HAP-1 (cell line): ENCODE data around the gene MLEC.

ENCODE experiments used
- DNase-seq, 2 experiments: peaks; one replicate each; pipeline ENCODE4 v3.0.0-alpha.2; 2016 to 2020; ENCODE audit warnings: low spot score in 2 of 2
- H3K27me3 ChIP-seq: fragments of 250-450 bp; sonication (Bioruptor Pico); 2 replicates; pipeline ENCODE4 v1.5.1; 2020; ENCODE audit warnings: low read depth, mild to moderate bottlenecking, moderate library complexity
- H3K36me3 ChIP-seq: fragments of 250-450 bp; sonication (Bioruptor Pico); replicated peaks from 2 replicates; pipeline ENCODE4 v1.5.1; 2020; ENCODE audit warnings: mild to moderate bottlenecking
- H3K4me1 ChIP-seq: fragments of 250-450 bp; sonication (Bioruptor Pico); 2 replicates; pipeline ENCODE4 v1.5.1; 2020; ENCODE audit warnings: mild to moderate bottlenecking
- H3K4me3 ChIP-seq: fragments of 250-450 bp; sonication (Bioruptor Pico); 2 replicates; pipeline ENCODE4 v1.5.1; 2020; ENCODE audit warnings: mild to moderate bottlenecking, moderate library complexity
- H3K9me3 ChIP-seq: fragments of 250-450 bp; sonication (Bioruptor Pico); 2 replicates; pipeline ENCODE4 v1.5.1; 2020; ENCODE audit warnings: mild to moderate bottlenecking, moderate library complexity
- in situ Hi-C: fragments of 300-500 bp; cut with MboI; formaldehyde crosslinking; loops from 3 replicates; pipeline ENCODE4 v1.14.3; 2020; ENCODE audit warnings: low sequenced_read_pairs, inconsistent platforms, mixed read lengths

The MLEC gene

DNA sequence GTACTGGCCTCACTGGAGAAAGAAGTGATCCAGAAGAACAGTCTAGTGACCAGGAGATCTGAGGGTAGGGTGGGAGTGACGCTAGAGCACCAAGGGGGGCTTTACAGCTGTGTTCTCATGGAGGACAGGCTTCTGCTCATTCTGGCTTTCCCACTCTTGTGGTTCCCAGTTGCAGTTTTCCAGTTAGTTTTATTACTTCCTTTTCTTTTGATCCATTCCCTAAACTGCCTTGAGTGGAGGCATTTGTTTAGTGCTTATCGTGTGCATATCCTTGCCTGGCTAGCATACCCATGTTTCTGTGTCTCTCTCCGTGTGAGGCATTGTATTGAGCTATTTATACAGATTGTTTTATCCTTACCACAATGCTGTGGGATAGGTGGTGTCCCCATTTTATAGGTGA lies 4.0 kb downstream of the MLEC start:
- peaks cover 21% of the 10 kb centered on the region for H3K36me3 ChIP-seq
- DNase-seq = no peak
- no peak overlapping the region for H3K4me3 ChIP-seq
- H3K27me3 ChIP-seq = no peaks in the 10 kb centered on the region
- H3K4me1 ChIP-seq = peaks cover 21% of the 10 kb centered on the region
- in situ Hi-C loops = no loop called here
- no peaks in the 10 kb centered on the region for H3K9me3 ChIP-seq

DNA sequence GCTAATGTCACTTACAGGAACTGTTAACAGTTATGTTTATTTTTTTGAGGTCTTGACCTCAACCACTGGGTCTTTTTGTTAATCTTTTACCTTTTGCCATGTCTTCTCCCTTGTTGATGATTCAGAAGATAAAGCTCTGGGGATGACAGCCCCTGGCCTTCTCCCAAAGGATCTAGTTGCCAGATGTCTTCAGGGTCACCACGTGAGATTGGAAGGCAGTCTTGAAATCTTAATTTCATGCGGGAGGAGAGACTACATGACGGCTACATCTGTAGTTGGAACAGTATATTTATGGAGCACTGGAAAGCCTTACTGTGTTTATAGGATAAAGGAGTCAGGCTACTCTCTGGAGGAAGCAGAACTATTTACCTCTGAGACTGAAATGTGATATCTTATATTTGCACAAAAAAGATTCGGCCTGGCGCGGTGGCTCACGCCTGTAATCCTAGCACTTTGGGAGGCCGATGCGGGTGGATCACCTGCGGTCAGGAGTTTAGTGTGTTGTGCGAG lies 5.6 kb downstream of the MLEC start:
- in situ Hi-C loops = no loop called here
- Histone ChIP-seq H3K27me3 (no peaks in the 10 kb centered on the region), H3K4me3 (no peak overlapping the region), H3K9me3 (no peaks in the 10 kb centered on the region), H3K36me3 (peaks cover 37% of the 10 kb centered on the region), H3K4me1 (peaks cover 21% of the 10 kb centered on the region)
- DNase-seq = no peak

- in situ Hi-C loops = no loop called here
- peaks cover 50% of the 10 kb centered on the region for H3K36me3 ChIP-seq
Observed at GRCh38 chr12:120693848-120694247, 6.9 kb downstream of the MLEC start.

DNA sequence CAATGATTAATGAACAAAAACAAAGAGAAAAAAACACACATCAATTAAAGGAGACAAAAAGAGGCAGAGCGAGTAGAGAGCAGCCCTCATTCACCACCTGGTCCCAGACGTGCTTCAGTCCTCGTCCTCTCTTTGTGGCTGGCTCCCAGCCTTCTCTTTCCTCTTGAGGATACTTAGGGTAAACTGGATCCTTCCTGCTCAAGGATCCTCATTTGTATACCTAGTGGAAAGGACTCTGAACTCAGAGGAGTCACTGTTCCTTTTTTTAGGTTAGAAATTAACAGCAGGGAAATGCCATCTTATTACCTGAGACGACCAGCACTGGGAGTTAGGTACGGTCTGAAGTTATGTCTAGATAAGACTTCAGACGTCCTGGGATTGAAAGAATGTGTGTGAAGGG lies 9.7 kb downstream of the MLEC start:
- H3K36me3 ChIP-seq = peaks cover 73% of the 10 kb centered on the region
- H3K27me3 ChIP-seq = no peaks in the 10 kb centered on the region
- DNase-seq = no peak
- H3K4me1 ChIP-seq = peaks cover 7% of the 10 kb centered on the region
- in situ Hi-C loops = no loop called here
- no peaks in the 10 kb centered on the region for H3K9me3 ChIP-seq
- no peak overlapping the region for H3K4me3 ChIP-seq

More at GRCh38 chr12:120693848-120694247, 6.9 kb downstream of the MLEC start:
- Histone ChIP-seq H3K4me3 (no peak overlapping the region), H3K4me1 (peaks cover 21% of the 10 kb centered on the region), H3K27me3 (no peaks in the 10 kb centered on the region), H3K9me3 (no peaks in the 10 kb centered on the region)
- DNase-seq = peak; percentile 45 to 60

DNA sequence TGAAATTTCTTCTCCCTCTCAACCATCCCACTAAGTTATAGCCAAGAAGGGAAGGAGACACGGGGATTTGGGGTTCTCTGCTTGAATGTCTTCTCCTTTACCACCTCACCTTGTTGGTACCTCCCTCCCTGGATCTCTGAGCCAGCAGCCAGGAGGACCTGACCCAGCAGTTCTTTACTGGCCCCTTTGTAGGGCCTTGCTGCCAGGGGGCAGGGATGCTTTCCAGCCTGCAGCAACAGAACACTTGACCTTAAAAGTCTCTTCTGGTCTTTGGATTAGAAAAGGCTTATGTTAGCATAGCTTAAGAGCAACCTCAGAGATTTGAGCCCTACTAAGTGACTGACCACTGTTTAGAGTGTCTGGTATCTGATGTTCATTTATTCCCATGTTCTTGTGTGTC lies 10.4 kb downstream of the MLEC start:
- H3K4me3 ChIP-seq = no peak overlapping the region
- DNase-seq = no peak
- no peaks in the 10 kb centered on the region for H3K9me3 ChIP-seq
- H3K27me3 ChIP-seq = no peaks in the 10 kb centered on the region
- in situ Hi-C loops = no loop called here
- peaks cover 80% of the 10 kb centered on the region for H3K36me3 ChIP-seq
- H3K4me1 ChIP-seq = peaks cover 7% of the 10 kb centered on the region

GRCh38 chr12:120698665-120699064 lies 11.7 kb downstream of the MLEC start:
- no peaks in the 10 kb centered on the region; the same call in none of the 2 replicates for H3K4me1 ChIP-seq
- in situ Hi-C loops = no loop called here
- no peaks in the 10 kb centered on the region for H3K9me3 ChIP-seq
- H3K27me3 ChIP-seq = no peaks in the 10 kb centered on the region
- DNase-seq = no peak
- H3K4me3 ChIP-seq = no peak overlapping the region
- H3K36me3 ChIP-seq = peaks cover 90% of the 10 kb centered on the region

- Histone ChIP-seq H3K9me3 (no peaks in the 10 kb centered on the region), H3K27me3 (no peaks in the 10 kb centered on the region), H3K4me1 (no peaks in the 10 kb centered on the region), H3K36me3 (peaks cover 83% of the 10 kb centered on the region), H3K4me3 (no peak overlapping the region)
- DNase-seq = no peak
- in situ Hi-C loops = no loop called here
Observed at GRCh38 chr12:120699553-120699952, 12.6 kb downstream of the MLEC start.

GRCh38 chr12:120700886-120701285 lies 13.9 kb downstream of the MLEC start:
- DNase-seq = no peak
- Histone ChIP-seq H3K4me1 (no peaks in the 10 kb centered on the region), H3K27me3 (no peaks in the 10 kb centered on the region), H3K4me3 (no peak overlapping the region), H3K9me3 (no peaks in the 10 kb centered on the region), H3K36me3 (peaks cover 69% of the 10 kb centered on the region)
- in situ Hi-C loops = no loop called here

DNA sequence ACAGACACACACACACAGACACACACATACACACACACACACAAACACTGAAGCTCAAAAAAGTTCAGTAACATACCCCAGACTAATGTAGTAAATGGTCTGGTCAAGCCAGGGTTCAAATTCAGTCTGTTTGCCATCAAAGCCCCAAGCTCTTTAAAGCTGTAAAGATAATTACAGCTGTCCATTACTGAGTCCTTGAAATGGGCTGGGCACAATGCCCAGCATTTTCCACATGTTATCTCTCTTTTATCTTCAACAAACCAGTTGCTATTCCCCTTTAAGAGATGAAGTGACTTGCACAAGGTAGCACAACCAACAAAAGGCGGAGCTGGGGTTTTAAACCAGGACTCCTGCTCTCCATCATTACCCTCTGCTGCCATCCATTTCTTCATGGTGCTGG lies 15.7 kb downstream of the MLEC start:
- Histone ChIP-seq H3K4me1 (no peaks in the 10 kb centered on the region), H3K4me3 (no peak overlapping the region), H3K9me3 (no peaks in the 10 kb centered on the region), H3K36me3 (peaks cover 52% of the 10 kb centered on the region), H3K27me3 (no peaks in the 10 kb centered on the region)
- no peak for DNase-seq
- in situ Hi-C loops = no loop called here

DNA sequence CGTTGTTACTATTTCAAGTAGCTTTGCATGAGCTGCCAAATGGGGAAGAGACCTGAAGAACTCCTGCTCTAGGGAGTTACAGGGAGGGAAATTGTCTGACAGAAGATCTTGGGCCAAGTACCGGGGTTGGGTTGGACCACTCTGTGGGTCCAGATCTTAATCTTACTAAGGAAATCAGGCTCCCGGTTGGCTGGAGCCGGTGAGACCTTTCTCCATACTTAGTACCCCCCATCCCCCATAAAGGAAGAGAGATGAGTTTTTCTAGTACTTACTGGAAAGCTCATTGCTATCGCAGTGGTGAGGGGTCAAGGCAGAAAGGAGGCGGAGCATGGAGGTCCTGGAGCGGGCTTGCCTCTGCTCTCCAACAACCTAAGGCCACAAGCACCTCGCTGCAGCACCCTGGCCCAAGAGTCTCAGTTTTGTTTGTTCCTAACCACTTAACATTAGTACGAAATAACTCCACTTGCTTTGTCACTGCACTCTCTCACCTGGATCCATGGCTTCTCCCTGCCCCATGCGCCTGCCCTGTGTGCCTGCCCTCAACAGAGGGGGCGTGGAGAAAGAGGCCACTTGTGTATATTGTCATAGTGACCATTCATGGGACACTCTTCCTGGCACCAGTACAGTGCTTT lies 16.5 kb downstream of the MLEC start:
- H3K9me3 ChIP-seq = no peaks in the 10 kb centered on the region
- in situ Hi-C loops = no loop called here
- no peak for DNase-seq
- no peak overlapping the region for H3K4me3 ChIP-seq
- H3K27me3 ChIP-seq = no peaks in the 10 kb centered on the region
- no peaks in the 10 kb centered on the region for H3K4me1 ChIP-seq
- peaks cover 44% of the 10 kb centered on the region for H3K36me3 ChIP-seq

DNA sequence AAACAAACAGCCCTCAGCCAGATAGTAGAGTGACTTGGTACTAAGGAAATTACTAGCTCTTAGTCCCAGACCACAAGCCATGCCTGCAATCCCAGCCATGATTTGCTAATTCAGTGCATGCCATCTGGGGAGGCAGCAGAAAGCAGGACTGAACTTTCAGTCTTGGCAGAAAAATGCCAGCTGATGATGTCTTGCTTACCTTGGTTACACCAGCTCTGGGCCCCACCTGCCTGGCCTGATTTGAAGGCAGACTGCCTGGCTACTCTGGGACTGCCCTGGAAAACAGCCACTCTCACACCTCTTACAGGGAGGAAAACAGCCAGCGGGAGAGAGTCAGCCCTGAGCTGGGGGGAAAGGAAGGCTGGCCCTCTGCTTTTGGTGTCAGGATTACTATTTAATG lies 18.7 kb downstream of the MLEC start:
- Histone ChIP-seq H3K36me3 (peaks cover 26% of the 10 kb centered on the region), H3K4me1 (peaks cover 3% of the 10 kb centered on the region), H3K9me3 (no peaks in the 10 kb centered on the region), H3K4me3 (no peak overlapping the region), H3K27me3 (no peaks in the 10 kb centered on the region)
- DNase-seq = no peak
- in situ Hi-C loops = no loop called here

DNA sequence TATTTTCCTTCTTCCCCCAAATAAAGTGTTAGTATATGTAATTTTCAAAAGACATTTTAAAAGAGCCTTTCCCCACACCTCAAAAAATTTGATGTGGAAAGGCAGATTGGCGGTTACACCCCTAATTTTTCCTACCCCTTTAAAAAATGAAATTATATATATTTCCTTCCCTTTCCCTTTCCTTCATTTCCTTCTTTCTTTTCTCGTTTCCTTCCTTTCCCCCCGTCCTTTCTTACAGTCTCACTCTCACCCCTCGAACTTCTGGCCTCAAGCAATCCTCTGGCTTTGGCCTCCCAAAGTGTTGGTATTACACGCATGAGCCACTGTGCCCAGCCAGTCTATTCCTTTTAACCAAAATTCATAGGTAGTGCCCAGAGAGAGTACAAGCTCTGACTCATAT lies 19.1 kb downstream of the MLEC start:
- in situ Hi-C loops = no loop called here

GRCh38 chr12:120708651-120709050 lies 21.7 kb downstream of the MLEC start:
- H3K4me1 ChIP-seq = peaks cover 9% of the 10 kb centered on the region
- in situ Hi-C loops = no loop called here
- no peak for DNase-seq
- H3K27me3 ChIP-seq = no peaks in the 10 kb centered on the region
- H3K36me3 ChIP-seq = peaks cover 4% of the 10 kb centered on the region
- no peaks in the 10 kb centered on the region for H3K9me3 ChIP-seq
- H3K4me3 ChIP-seq = no peak overlapping the region

More for the DNA sequence above, 19.1 kb downstream of the MLEC start:
- Histone ChIP-seq H3K9me3 (no peaks in the 10 kb centered on the region), H3K36me3 (peaks cover 22% of the 10 kb centered on the region), H3K27me3 (no peaks in the 10 kb centered on the region), H3K4me1 (peaks cover 3% of the 10 kb centered on the region), H3K4me3 (no peak overlapping the region)
- DNase-seq = no peak

DNA sequence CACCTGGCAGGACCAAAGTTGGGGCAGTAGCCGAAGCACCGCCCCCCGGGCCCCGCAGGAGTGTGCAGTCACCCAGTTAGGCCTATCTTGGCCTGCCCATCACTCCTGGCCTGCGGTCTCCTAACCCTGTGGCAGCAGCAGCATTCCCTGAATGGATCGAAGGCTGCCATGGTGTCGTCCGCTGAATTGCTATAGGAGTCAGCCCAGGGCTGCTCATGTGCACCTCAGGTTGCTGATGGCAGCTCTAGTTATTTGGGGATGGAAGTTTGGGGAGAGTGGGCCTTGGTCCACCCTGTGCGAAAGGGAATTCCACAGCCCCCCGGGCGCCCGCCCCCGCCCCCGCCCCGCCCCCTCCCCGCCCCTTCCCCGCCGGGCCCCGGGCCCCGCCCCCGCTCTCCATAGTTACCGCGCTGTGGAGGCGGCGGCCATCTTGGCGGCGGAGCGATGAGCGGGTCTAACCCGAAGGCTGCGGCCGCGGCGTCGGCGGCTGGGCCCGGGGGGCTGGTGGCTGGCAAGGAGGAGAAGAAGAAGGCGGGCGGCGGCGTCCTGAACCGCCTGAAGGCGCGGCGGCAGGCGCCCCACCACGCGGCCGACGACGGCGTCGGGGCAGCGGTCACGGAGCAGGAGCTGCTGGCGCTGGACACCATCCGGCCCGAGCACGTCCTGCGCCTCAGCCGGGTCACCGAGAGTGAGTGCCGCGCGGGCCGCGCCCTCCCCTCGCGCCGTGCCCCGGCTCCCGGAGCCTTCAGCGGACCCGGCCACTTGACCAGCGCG lies 23.3 kb downstream of the MLEC start, which contains the start of gene UNC119B:
TSS of gene UNC119B (plus strand) at position 428 of the 774 bp plus-strand sequence. CDS start at position 445, 17 bp downstream.
- H3K4me3 ChIP-seq = peak within 1 kb of the TSS; percentile 71
- DNase-seq = peak; percentile 39 to 82
- no peaks in the 10 kb centered on the region for H3K9me3 ChIP-seq
- H3K36me3 ChIP-seq = peaks cover 20% of the 10 kb centered on the region
- in situ Hi-C loops = loop anchor here (5.0 to 10.0 kb wide), 3 partner anchors 63 to 385 kb away; partner anchors contain the start of genes PLA2G1B and POP5
- H3K27me3 ChIP-seq = no peaks in the 10 kb centered on the region
- peaks cover 9% of the 10 kb centered on the region for H3K4me1 ChIP-seq
